ENCODE results near the gene C5AR1.

DNA sequence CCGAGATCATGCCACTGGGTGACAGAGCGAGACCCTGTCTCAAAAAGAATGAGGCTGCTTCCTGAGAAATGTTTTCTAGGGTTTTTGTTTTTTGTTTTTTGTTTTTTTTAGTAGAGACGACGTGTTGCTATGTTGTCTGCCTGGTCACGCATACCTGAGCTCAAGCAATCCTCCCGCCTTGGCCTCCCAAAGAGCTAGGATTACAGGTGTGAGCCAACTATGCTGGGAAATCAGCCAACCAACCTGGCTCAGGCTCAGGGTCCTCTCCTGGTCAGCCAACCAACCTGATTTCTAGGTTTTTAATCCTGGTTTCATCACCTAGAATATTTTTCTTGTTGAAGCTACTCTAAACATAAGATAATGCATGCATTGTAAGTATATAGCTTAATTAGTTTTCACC is 47.2 kb downstream of the C5AR1 start:
- no peak for TF ChIP-seq RAD21 (IDR thresholded peaks at IDR 0.05)
- TF ChIP-seq, protein P1, sequence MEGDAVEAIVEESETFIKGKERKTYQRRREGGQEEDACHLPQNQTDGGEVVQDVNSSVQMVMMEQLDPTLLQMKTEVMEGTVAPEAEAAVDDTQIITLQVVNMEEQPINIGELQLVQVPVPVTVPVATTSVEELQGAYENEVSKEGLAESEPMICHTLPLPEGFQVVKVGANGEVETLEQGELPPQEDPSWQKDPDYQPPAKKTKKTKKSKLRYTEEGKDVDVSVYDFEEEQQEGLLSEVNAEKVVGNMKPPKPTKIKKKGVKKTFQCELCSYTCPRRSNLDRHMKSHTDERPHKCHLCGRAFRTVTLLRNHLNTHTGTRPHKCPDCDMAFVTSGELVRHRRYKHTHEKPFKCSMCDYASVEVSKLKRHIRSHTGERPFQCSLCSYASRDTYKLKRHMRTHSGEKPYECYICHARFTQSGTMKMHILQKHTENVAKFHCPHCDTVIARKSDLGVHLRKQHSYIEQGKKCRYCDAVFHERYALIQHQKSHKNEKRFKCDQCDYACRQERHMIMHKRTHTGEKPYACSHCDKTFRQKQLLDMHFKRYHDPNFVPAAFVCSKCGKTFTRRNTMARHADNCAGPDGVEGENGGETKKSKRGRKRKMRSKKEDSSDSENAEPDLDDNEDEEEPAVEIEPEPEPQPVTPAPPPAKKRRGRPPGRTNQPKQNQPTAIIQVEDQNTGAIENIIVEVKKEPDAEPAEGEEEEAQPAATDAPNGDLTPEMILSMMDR (IDR thresholded peaks at IDR 0.05; ENCODE audit: low read depth, low read length, missing input control) = no peak
- TF ChIP-seq YY1 (IDR thresholded peaks at IDR 0.05) = no peak
- no peak for TF ChIP-seq JUND (IDR thresholded peaks at IDR 0.05)
- TF ChIP-seq, protein P2, sequence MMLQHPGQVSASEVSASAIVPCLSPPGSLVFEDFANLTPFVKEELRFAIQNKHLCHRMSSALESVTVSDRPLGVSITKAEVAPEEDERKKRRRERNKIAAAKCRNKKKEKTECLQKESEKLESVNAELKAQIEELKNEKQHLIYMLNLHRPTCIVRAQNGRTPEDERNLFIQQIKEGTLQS (IDR thresholded peaks at IDR 0.05) = no peak
- TF ChIP-seq, protein P3, sequence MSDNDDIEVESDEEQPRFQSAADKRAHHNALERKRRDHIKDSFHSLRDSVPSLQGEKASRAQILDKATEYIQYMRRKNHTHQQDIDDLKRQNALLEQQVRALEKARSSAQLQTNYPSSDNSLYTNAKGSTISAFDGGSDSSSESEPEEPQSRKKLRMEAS (IDR thresholded peaks at IDR 0.05) = no peak
- TF ChIP-seq, protein P4, sequence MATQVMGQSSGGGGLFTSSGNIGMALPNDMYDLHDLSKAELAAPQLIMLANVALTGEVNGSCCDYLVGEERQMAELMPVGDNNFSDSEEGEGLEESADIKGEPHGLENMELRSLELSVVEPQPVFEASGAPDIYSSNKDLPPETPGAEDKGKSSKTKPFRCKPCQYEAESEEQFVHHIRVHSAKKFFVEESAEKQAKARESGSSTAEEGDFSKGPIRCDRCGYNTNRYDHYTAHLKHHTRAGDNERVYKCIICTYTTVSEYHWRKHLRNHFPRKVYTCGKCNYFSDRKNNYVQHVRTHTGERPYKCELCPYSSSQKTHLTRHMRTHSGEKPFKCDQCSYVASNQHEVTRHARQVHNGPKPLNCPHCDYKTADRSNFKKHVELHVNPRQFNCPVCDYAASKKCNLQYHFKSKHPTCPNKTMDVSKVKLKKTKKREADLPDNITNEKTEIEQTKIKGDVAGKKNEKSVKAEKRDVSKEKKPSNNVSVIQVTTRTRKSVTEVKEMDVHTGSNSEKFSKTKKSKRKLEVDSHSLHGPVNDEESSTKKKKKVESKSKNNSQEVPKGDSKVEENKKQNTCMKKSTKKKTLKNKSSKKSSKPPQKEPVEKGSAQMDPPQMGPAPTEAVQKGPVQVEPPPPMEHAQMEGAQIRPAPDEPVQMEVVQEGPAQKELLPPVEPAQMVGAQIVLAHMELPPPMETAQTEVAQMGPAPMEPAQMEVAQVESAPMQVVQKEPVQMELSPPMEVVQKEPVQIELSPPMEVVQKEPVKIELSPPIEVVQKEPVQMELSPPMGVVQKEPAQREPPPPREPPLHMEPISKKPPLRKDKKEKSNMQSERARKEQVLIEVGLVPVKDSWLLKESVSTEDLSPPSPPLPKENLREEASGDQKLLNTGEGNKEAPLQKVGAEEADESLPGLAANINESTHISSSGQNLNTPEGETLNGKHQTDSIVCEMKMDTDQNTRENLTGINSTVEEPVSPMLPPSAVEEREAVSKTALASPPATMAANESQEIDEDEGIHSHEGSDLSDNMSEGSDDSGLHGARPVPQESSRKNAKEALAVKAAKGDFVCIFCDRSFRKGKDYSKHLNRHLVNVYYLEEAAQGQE (IDR thresholded peaks at IDR 0.05) = no peak
- no peak for TF ChIP-seq SP1 (IDR thresholded peaks at IDR 0.05)

Data from liver (tissue), 3 donors.